GM21526 (cell line): Measurements from ENCODE around the gene UNC93A.
"Not testable (repeated sequence)": the region's sequence is repeated elsewhere in the genome, so short reads cannot be mapped to it uniquely, and the experiment has no call there.

Experiments
- ATAC-seq: cut with Tn5 transposase; IDR thresholded peaks from one replicate; pipeline ENCODE4 v1.9.1; 2021; ENCODE audit warnings: moderate library complexity; ENCODE audit not compliant: unreplicated experiment, low FRiP score

UNC93A gene

GRCh38 chr6:167270499-167271311 lies 20.4 kb upstream of the UNC93A start:
- ATAC-seq = no peak

GRCh38 chr6:167272151-167272550 lies 19.0 kb upstream of the UNC93A start:
- no peak for ATAC-seq

GRCh38 chr6:167272696-167273379 lies 18.3 kb upstream of the UNC93A start:
- no peak for ATAC-seq

- no peak for ATAC-seq
Measured at GRCh38 chr6:167274270-167274669, 16.8 kb upstream of the UNC93A start.

GRCh38 chr6:167275001-167275400 lies 16.1 kb upstream of the UNC93A start:
- no peak for ATAC-seq

GRCh38 chr6:167275436-167275835 lies 15.7 kb upstream of the UNC93A start:
- no peak for ATAC-seq

- no peak for ATAC-seq
Measured at GRCh38 chr6:167276772-167277533, 14.2 kb upstream of the UNC93A start.

- ATAC-seq = not testable (repeated sequence)
Measured at GRCh38 chr6:167278173-167278940, 12.8 kb upstream of the UNC93A start.

- ATAC-seq = no peak
Measured at GRCh38 chr6:167279766-167280446, 11.2 kb upstream of the UNC93A start.

GRCh38 chr6:167280466-167280865 lies 10.6 kb upstream of the UNC93A start:
- ATAC-seq = not testable (repeated sequence)

GRCh38 chr6:167282165-167282564 lies 8.9 kb upstream of the UNC93A start:
- ATAC-seq = no peak

GRCh38 chr6:167284565-167284964 lies 6.5 kb upstream of the UNC93A start:
- ATAC-seq = not testable (repeated sequence)

- no peak for ATAC-seq
Measured at GRCh38 chr6:167285077-167285770, 5.9 kb upstream of the UNC93A start.

- no peak for ATAC-seq
Measured at GRCh38 chr6:167287513-167288048, 3.5 kb upstream of the UNC93A start.

GRCh38 chr6:167288591-167289225 lies 2.4 kb upstream of the UNC93A start:
- ATAC-seq = peak; percentile 73

- ATAC-seq = not testable (repeated sequence)
Measured at GRCh38 chr6:167289291-167289690, 1.8 kb upstream of the UNC93A start.

GRCh38 chr6:167291623-167292300 lies 647 bp downstream of the UNC93A start:
- no peak for ATAC-seq
